Measurements from ENCODE around the gene MYOF.
"Not testable (repeated sequence)": the region's sequence is repeated elsewhere in the genome, so short reads cannot be mapped to it uniquely, and the experiment has no call there.

The MYOF gene

GRCh38 chr10:93342366-93342765, 139.8 kb downstream of the MYOF start:
- no peak for DNase-seq

- no peak for DNase-seq
Measured at GRCh38 chr10:93337309-93337721, 144.8 kb downstream of the MYOF start.

- no peak for DNase-seq
Measured at GRCh38 chr10:93336678-93337077, 145.5 kb downstream of the MYOF start.

GRCh38 chr10:93336110-93336509, 146.0 kb downstream of the MYOF start:
- no peak for DNase-seq

- no peak for DNase-seq
Measured at GRCh38 chr10:93334901-93335327, 147.2 kb downstream of the MYOF start.

GRCh38 chr10:93334181-93334580, 148.0 kb downstream of the MYOF start:
- no peak for DNase-seq

- no peak for DNase-seq
Measured at GRCh38 chr10:93333278-93333978, 148.7 kb downstream of the MYOF start.

- DNase-seq: no peak
Measured at GRCh38 chr10:93330824-93331223, 151.3 kb downstream of the MYOF start.

GRCh38 chr10:93319896-93320295, 162.2 kb downstream of the MYOF start:
- DNase-seq: no peak

GRCh38 chr10:93319096-93319495, 163.0 kb downstream of the MYOF start:
- no peak for DNase-seq

GRCh38 chr10:93315246-93315645, 166.9 kb downstream of the MYOF start:
- DNase-seq: no peak

GRCh38 chr10:93314656-93315055, 167.5 kb downstream of the MYOF start:
- DNase-seq: not testable (repeated sequence)

- DNase-seq: peak; percentile 33
Measured at GRCh38 chr10:93313798-93314197, 168.3 kb downstream of the MYOF start.

GRCh38 chr10:93309062-93309461, 173.1 kb downstream of the MYOF start:
- no peak for DNase-seq

- DNase-seq: no peak
Measured at GRCh38 chr10:93305122-93305521, 177.0 kb downstream of the MYOF start.

- no peak for DNase-seq
Measured at GRCh38 chr10:93300981-93301380, 181.2 kb downstream of the MYOF start.

- no peak for DNase-seq
Measured at GRCh38 chr10:93300288-93300917, 181.7 kb downstream of the MYOF start.

- no peak for DNase-seq
Measured at GRCh38 chr10:93299606-93300287, 182.4 kb downstream of the MYOF start.

GRCh38 chr10:93299195-93299594, 182.9 kb downstream of the MYOF start:
- no peak for DNase-seq

GRCh38 chr10:93296151-93296550, 186.0 kb downstream of the MYOF start:
- DNase-seq: no peak

- DNase-seq: no peak
Measured at GRCh38 chr10:93293999-93294398, 188.1 kb downstream of the MYOF start.

GRCh38 chr10:93290661-93291354, 191.3 kb downstream of the MYOF start:
- DNase-seq: no peak
